HG03103 (cell line): Measurements from ENCODE around the gene MXI1.
"Not testable (repeated sequence)": the region's sequence is repeated elsewhere in the genome, so short reads cannot be mapped to it uniquely, and the experiment has no call there.

Source experiments
- ATAC-seq: cut with Tn5 transposase; IDR thresholded peaks from one replicate; pipeline ENCODE4 v1.9.1; 2021; ENCODE audit warnings: low read depth; ENCODE audit not compliant: unreplicated experiment

Gene MXI1

GRCh38 chr10:110269374-110270318 lies 62.2 kb downstream of the MXI1 start:
- ATAC-seq: peak; percentile 46

- not testable (repeated sequence) for ATAC-seq
Observed at GRCh38 chr10:110272995-110273394, 65.6 kb downstream of the MXI1 start.

- ATAC-seq: no peak
Observed at GRCh38 chr10:110273474-110273873, 66.1 kb downstream of the MXI1 start.

- no peak for ATAC-seq
Observed at GRCh38 chr10:110274072-110274627, 66.7 kb downstream of the MXI1 start.

GRCh38 chr10:110274647-110275046 lies 67.2 kb downstream of the MXI1 start:
- ATAC-seq: no peak

- ATAC-seq: no peak
Observed at GRCh38 chr10:110275128-110275729, 67.8 kb downstream of the MXI1 start.

GRCh38 chr10:110276603-110277002 lies 69.2 kb downstream of the MXI1 start:
- no peak for ATAC-seq

- no peak for ATAC-seq
Observed at GRCh38 chr10:110277591-110277990, 70.2 kb downstream of the MXI1 start.

GRCh38 chr10:110278562-110279406 lies 71.4 kb downstream of the MXI1 start:
- ATAC-seq: no peak

GRCh38 chr10:110279407-110279986 lies 72.1 kb downstream of the MXI1 start:
- ATAC-seq: no peak

GRCh38 chr10:110284262-110284661 lies 76.9 kb downstream of the MXI1 start:
- no peak for ATAC-seq

- no peak for ATAC-seq
Observed at GRCh38 chr10:110285501-110285900, 78.1 kb downstream of the MXI1 start.

- no peak for ATAC-seq
Observed at GRCh38 chr10:110286841-110287240, 79.4 kb downstream of the MXI1 start.

- no peak for ATAC-seq
Observed at GRCh38 chr10:110296966-110297365, 89.6 kb downstream of the MXI1 start.

- ATAC-seq: no peak
Observed at GRCh38 chr10:110300486-110300986, 93.1 kb downstream of the MXI1 start.

GRCh38 chr10:110303681-110304080 lies 96.3 kb downstream of the MXI1 start:
- ATAC-seq: no peak

GRCh38 chr10:110304394-110304779 lies 97.0 kb downstream of the MXI1 start:
- ATAC-seq: peak; percentile 24

- peak; percentile 82 for ATAC-seq
Observed at GRCh38 chr10:110304780-110305421, 97.5 kb downstream of the MXI1 start, which contains the start of gene SMNDC1. TSS of gene SMNDC1 (minus strand) at chr10:110304920. CDS start at chr10:110303587, 1,333 bp downstream.

GRCh38 chr10:110305767-110306451 lies 98.5 kb downstream of the MXI1 start:
- ATAC-seq: peak; percentile 54
